ENCODE results near the gene PIAS1. TPM values are rescaled to one million over a fixed set of nuclear protein-coding genes. Genes with fewer than 3 reads are reported as not detected.

Gene PIAS1
- total and polyA plus RNA-seq, 9 of the 15 experiments (the other 6 are each of a cell fraction or from before 2014, with no cell fraction given), result 18.0 to 59.1 (median 28.5) TPM

DNA sequence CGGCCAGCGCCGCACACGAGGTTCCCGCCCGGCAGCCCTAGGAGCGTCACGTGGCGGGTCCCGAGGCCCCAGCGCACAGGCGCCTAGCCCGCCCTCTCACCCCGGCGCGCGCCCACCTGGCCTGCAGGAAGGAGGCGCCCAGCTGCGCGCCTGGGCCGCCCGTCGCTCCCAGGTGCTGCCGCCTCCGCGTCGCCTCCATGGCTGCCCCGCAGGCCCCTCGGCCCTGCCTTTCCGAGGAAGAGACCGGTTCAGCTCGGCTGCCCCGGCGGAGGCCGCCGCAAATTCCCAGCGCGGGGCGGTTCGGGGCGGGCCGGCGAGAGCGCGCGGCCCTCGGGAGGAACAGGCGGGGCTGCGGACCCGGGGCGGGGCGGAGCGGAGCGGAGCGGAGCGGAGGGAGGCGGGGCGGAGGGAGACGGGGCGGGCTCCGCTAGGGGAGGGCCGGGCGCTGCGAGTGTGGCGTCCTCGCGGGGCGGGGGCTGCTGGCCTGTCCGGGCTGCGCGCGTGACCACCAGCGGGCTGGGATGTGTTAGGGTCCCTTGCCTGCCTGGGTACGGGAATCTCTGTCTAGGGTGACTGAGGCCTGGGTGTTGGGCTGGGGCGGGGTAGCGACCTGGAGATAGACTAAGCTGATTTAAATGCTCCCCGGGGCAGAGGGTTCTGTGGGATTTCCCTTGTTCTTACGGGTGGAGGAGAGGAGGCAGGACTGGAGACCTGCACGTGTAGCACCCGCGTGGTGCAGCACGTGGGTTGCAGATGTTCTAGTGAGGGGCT, 175.5 kb downstream of the PIAS1 start, which contains the start of gene CLN6 (continued):
- TF ChIP-seq BCOR (IDR thresholded peaks at IDR 0.05) (0 out of 2 replicates have a peak, but pooled peaks have one; percentile 24), UBTF (IDR thresholded peaks at IDR 0.05; ENCODE audit: borderline replicate concordance in 1 of 2, low read depth in 2 of 2, low read length in 2 of 2) (peak in 1 of 2 experiments; percentile 28; a peak in 1 of 4 replicates), SAP30 (IDR thresholded peaks at IDR 0.05; ENCODE audit: borderline replicate concordance, insufficient read depth, low read depth, low read length, poor library complexity, severe bottlenecking) (peak; percentile 63), CBX3 (IDR thresholded peaks at IDR 0.05; ENCODE audit: borderline replicate concordance in 1 of 2, low read length in 2 of 2) (no peak), NR4A1 (CRISPR knock-in tag; IDR thresholded peaks at IDR 0.05) (peak; percentile 36; the same call in 1 of the 2 replicates), NR4A1 (tag; IDR thresholded peaks at IDR 0.05) (0 out of 2 replicates have a peak, but pooled peaks have one; percentile 40), PHF20 (IDR thresholded peaks at IDR 0.05; ENCODE audit: partially characterized antibody) (no peak), ZNF780A (CRISPR knock-in tag; IDR thresholded peaks at IDR 0.05) (no peak), MXI1 (IDR thresholded peaks at IDR 0.05; ENCODE audit: low read depth, low read length) (peak; percentile 80), E2F5 (CRISPR knock-in tag; IDR thresholded peaks at IDR 0.05) (peak; percentile 90), CTBP1 (IDR thresholded peaks at IDR 0.05; ENCODE audit: borderline replicate concordance) (peak; percentile 95), KDM4B (IDR thresholded peaks at IDR 0.05; ENCODE audit: borderline replicate concordance in 2 of 2, low read depth in 1 of 2) (peak in 1 of 2 experiments; percentile 38; a peak in 1 of 4 replicates), STAG1 (CRISPR knock-in tag; IDR thresholded peaks at IDR 0.05; ENCODE audit: borderline replicate concordance) (peak; percentile 16; the same call in 1 of the 2 replicates), TAL1 (IDR thresholded peaks at IDR 0.05) (no peak), HNRNPUL1 (IDR thresholded peaks at IDR 0.05; ENCODE audit: low read length) (no peak), CXXC5 (CRISPR knock-in tag; IDR thresholded peaks at IDR 0.05) (peak; percentile 83), GABPB1 (CRISPR knock-in tag; IDR thresholded peaks at IDR 0.05) (peak; percentile 39; the same call in 1 of the 2 replicates), KAT7 (CRISPR knock-in tag; IDR thresholded peaks at IDR 0.05; ENCODE audit: borderline replicate concordance) (peak; percentile 42; the same call in 1 of the 2 replicates), FOXK2 (conservative IDR thresholded peaks at IDR 0.05 in 1 of 2, IDR thresholded peaks at IDR 0.05 in 1 of 2; ENCODE audit: low read depth in 2 of 2) (peak; percentile 53 to 81; a peak in 1 of 4 replicates), PCBP2 (IDR thresholded peaks at IDR 0.05; ENCODE audit: low read depth, low read length, poor library complexity, severe bottlenecking) (no peak)
- TF ChIP-seq, protein P1, sequence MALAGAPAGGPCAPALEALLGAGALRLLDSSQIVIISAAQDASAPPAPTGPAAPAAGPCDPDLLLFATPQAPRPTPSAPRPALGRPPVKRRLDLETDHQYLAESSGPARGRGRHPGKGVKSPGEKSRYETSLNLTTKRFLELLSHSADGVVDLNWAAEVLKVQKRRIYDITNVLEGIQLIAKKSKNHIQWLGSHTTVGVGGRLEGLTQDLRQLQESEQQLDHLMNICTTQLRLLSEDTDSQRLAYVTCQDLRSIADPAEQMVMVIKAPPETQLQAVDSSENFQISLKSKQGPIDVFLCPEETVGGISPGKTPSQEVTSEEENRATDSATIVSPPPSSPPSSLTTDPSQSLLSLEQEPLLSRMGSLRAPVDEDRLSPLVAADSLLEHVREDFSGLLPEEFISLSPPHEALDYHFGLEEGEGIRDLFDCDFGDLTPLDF (CRISPR knock-in tag; IDR thresholded peaks at IDR 0.05), result peak; percentile 92; the same call in 1 of the 2 replicates

All from K562 (cell line).